Right cardiac atrium (tissue), 5 donors: ENCODE results near the gene RBM23. TPM values are rescaled to one million over a fixed set of nuclear protein-coding genes. Genes with fewer than 3 reads are reported as not detected.
"Not testable (repeated sequence)": the region's sequence is repeated elsewhere in the genome, so short reads cannot be mapped to it uniquely, and the experiment has no call there.

Source experiments
- ATAC-seq, 2 donors: fragments of 200-7000 bp; cut with Tn5 transposase; one replicate each; pipeline versions ENCODE4 v1.8.0 to v1.9.1; 2020; ENCODE audit warnings: moderate library complexity in 2 of 2, mild to moderate bottlenecking in 1 of 2
- DNase-seq, 3 donors: peaks; one replicate each; pipeline ENCODE4 v3.0.0-alpha.2; 2020
- H3K27ac ChIP-seq: one replicate; pipeline ENCODE4 v1.5.1; 2013; ENCODE audit warnings: mild to moderate bottlenecking, low read length, control low read depth, moderate library complexity
- H3K27me3 ChIP-seq: one replicate; pipeline ENCODE4 v1.6.1; 2013; ENCODE audit not compliant: control insufficient read depth, insufficient read depth
- H3K4me1 ChIP-seq: one replicate; pipeline ENCODE4 v1.6.1; 2013; ENCODE audit warnings: low read length; ENCODE audit not compliant: control insufficient read depth, insufficient read depth
- H3K4me3 ChIP-seq: one replicate; pipeline ENCODE4 v1.5.1; 2013; ENCODE audit warnings: low read length, control low read depth
- H3K9me3 ChIP-seq: one replicate; pipeline ENCODE4 v1.6.1; 2013; ENCODE audit warnings: low read length; ENCODE audit not compliant: control insufficient read depth
- WGBS: extraction: QIAGEN DNeasy Blood & Tissue Kit; methylation state at CpG from one replicate; pipeline ENCODE4 v1.1.7; 2013; 5-methylcytosine and 5-hydroxymethylcytosine counted together
- intact Hi-C, 4 donors: fragments of 100-400 bp; cut with DNase I; formaldehyde crosslinking; loops; one replicate each; pipeline versions ENCODE4 v1.11.0 to v1.14.0; 2022 to 2023
- long read RNA-seq, 4 donors: library from polyadenylated mRNA; unstranded; transcript quantifications; one replicate each; pipeline ENCODE4 v2.0.0, GENCODE V29; 2020 to 2021
- polyA plus RNA-seq: library from polyadenylated mRNA; stranded (reverse); fragments of 200-250 nt; gene quantifications from one replicate; pipeline ENCODE4 v1.2.3, GENCODE V29; 2013
- total RNA-seq, 4 donors: library from RNA; stranded (reverse); fragmentation: NEBNext Ultra II Directional; extraction: Animal tissue kit (Norgen Biotek cat#: 25700); gene quantifications; one replicate each; pipeline ENCODE4 v1.2.1, GENCODE V29; 2021
- donor health status: healthy with polysubstance abuse.
- donor health status: DM: no; HTN: yes; CAD: no.
- donor health status: DM: no; HTN: no; CAD: no.
- donor health status: DM: no; HTN: yes; CAD: no; lungs with severe emphysema.
- donor health status: DM: yes; HTN: yes; CAD: no.

RBM23 gene
- 10 to 100 TPM; 56.0 to 66.3 (median 61.6) TPM for total RNA-seq
- 26.0 TPM for polyA plus RNA-seq
- long read RNA-seq, donor 1, full-length matches to known transcripts, result 58 of 80 reads
- long read RNA-seq, donor 1, partial matches to known transcripts, result 4 of 80 reads
- long read RNA-seq, donor 1, other reads (novel, unspliced or antisense), result 18 of 80 reads
- long read RNA-seq, donor 2, full-length matches to known transcripts, result 31 of 43 reads
- long read RNA-seq, donor 2, partial matches to known transcripts, result 2 of 43 reads
- long read RNA-seq, donor 2, other reads (novel, unspliced or antisense), result 10 of 43 reads
- long read RNA-seq, donor 3, full-length matches to known transcripts, result 121 of 188 reads
- long read RNA-seq, donor 3, partial matches to known transcripts, result 14 of 188 reads
- long read RNA-seq, donor 3, other reads (novel, unspliced or antisense), result 53 of 188 reads
- long read RNA-seq, donor 4, full-length matches to known transcripts, result 33 of 50 reads
- long read RNA-seq, donor 4, partial matches to known transcripts, result 4 of 50 reads
- long read RNA-seq, donor 4, other reads (novel, unspliced or antisense), result 13 of 50 reads

DNA sequence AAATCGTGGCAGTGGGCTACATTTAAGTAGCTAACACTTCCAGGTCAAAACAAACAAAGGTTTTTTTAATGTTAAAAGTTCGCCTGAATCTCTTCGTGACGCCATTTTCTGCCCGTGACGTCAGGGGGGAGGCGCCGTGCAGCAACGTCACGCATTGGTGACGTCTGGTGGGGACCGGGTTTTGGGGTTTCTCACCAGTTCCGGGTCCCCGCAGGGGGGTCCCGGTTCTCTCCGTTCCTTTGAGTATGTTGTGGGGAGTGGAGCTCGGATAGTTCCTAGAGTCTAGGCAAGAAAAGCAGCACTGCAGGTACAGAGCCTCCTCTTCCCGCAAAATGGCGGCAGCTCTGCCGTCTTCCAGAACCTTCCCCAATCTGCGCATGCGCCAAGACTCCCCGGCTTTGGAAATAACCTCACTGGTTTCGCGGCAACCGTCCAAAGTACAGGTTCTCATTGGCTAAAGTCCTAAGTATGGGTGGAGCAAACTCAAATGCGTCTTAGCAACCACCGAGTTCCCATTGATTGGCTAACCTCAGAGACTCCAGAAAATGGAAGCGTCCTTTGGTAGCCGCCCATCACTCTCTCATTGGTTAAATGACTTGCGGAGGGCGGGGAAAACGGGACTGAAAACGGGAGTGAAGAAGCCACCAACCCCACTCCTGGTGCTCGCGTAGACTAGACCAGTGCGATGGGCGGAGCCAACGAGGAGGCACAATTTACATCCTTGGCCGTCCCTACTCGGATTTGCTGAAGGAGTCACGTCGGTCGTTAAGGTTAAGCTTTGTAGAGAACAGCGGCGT lies at the start of gene RBM23:
TSS of gene RBM23 (minus strand) at position 346 of the 797 bp plus-strand sequence.
- DNase-seq, result peak; percentile 100
- under 1% methylated on average over 46 of the region's 46 CpGs for WGBS
- Histone ChIP-seq H3K27ac (peak within 1 kb of the TSS; percentile 98), H3K9me3 (no peaks in the 10 kb centered on the region), H3K4me1 (peaks cover 6% of the 10 kb centered on the region), H3K4me3 (peak within 1 kb of the TSS; percentile 93), H3K27me3 (no peaks in the 10 kb centered on the region)
- ATAC-seq, result peak; percentile 95 to 96
- intact Hi-C loops, result no loop called here

- H3K4me3 ChIP-seq, result no peak overlapping the region
- intact Hi-C loops, result no loop called here
- H3K9me3 ChIP-seq, result no peaks in the 10 kb centered on the region
- H3K27ac ChIP-seq, result no peak overlapping the region
- H3K27me3 ChIP-seq, result no peaks in the 10 kb centered on the region
- no peaks in the 10 kb centered on the region for H3K4me1 ChIP-seq
- no peak for ATAC-seq
- DNase-seq, result no peak
- WGBS, result 49% methylated on average over 4 of the region's 4 CpGs
These were observed 47.9 kb upstream of the RBM23 start for GRCh38 chr14:22966783-22967269.

- intact Hi-C loops, result not testable (repeated sequence)
These were observed 47.2 kb upstream of the RBM23 start for GRCh38 chr14:22965916-22966782.

GRCh38 chr14:22962061-22962676 lies 43.2 kb upstream of the RBM23 start:
- DNase-seq (no peak), ATAC-seq (no peak)
- WGBS, result 91% methylated on average over 6 of the region's 6 CpGs
- H3K4me1 ChIP-seq, result no peaks in the 10 kb centered on the region
- intact Hi-C loops, result no loop called here
- no peak overlapping the region for H3K4me3 ChIP-seq
- H3K27me3 ChIP-seq, result no peaks in the 10 kb centered on the region
- no peak overlapping the region for H3K27ac ChIP-seq
- no peaks in the 10 kb centered on the region for H3K9me3 ChIP-seq

More at GRCh38 chr14:22965916-22966782, 47.2 kb upstream of the RBM23 start:
- DNase-seq, H3K9me3 ChIP-seq, H3K27me3 ChIP-seq, H3K4me3 ChIP-seq, H3K4me1 ChIP-seq, H3K27ac ChIP-seq, ATAC-seq: not testable (repeated sequence)
- WGBS, result 64% methylated on average over 15 of the region's 15 CpGs

DNA sequence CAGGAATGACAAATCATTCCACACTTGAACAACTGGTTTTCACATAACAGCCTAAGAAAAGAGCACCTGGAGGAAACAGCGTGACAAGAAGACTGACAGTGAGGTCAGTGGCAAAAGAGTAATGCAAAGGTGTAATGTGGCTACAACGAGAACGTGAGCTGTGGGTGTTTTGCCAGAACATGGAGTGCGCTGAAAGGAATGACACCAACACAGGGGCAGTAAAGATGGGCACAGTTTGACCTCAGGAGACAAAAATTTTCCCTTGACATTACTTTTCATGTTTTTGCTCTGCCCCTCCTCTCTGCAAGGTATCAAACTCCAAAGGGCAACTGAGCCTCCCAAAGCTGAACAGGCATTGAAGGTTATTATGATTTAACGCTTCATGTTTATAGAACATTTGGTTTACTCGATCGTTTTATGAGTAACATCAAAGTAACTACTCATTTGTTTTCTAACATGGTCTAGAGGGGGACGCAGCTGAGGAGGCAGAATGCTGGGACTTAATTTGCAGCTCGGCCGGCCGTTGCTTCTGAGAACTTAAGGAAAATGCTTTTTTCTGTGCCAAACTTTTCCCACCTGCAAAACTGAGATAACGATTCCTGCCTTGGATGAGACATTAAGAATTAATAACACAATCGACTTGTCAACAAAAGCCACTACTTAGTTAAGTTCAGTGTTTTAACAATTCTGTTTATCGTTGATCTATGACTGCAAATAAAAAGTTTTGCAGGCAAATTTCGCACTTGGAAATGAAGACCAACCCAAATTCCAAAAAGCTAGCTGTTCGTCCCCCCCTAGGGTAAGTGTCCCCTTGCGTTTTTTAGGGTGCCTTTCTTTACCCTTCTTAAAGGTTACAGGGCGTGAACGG lies 37.0 kb upstream of the RBM23 start:
- intact Hi-C loops, result no loop called here
- whole genome bisulfite sequencing, result 19% methylated on average over 19 of the region's 19 CpGs

DNA sequence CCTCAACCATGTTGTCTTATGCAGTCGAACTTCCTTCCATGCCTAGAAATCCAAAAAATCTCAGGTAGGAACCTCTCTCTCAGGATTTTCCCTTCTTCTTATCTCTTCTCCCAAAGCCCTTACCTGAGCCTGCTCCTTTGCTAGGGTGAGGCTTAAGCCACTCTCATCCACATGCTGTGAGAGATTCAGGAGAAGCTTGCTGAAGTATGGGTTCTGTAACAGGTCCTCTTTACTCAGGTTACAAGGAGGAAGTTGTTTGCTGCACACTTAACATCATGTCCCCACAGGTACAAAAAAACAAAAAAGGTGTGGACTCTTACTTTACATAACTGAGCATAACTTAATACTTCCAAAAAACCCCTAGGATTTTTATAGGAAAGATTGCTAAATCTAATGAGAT lies 33.5 kb upstream of the RBM23 start:
- no peaks in the 10 kb centered on the region for H3K9me3 ChIP-seq
- WGBS, result 94% methylated on average over 1 of the region's 1 CpG

More for the DNA sequence above, 37.0 kb upstream of the RBM23 start:
- ATAC-seq (no peak), DNase-seq (no peak)
- no peaks in the 10 kb centered on the region for H3K27me3 ChIP-seq
- peak overlapping the region; percentile 85 for H3K4me3 ChIP-seq
- no peaks in the 10 kb centered on the region for H3K9me3 ChIP-seq
- peaks cover 4% of the 10 kb centered on the region for H3K4me1 ChIP-seq
- peak overlapping the region; percentile 98 for H3K27ac ChIP-seq

GRCh38 chr14:22951795-22952194 lies 32.8 kb upstream of the RBM23 start:
- H3K4me3 ChIP-seq, H3K9me3 ChIP-seq, H3K4me1 ChIP-seq, H3K27ac ChIP-seq, DNase-seq, ATAC-seq, H3K27me3 ChIP-seq, intact Hi-C loops: not testable (repeated sequence)
- WGBS, result 89% methylated on average over 8 of the region's 8 CpGs

More for the DNA sequence above, 33.5 kb upstream of the RBM23 start:
- Histone ChIP-seq H3K27ac (no peak overlapping the region), H3K4me1 (peaks cover 4% of the 10 kb centered on the region), H3K4me3 (no peak overlapping the region), H3K27me3 (no peaks in the 10 kb centered on the region)
- no peak for ATAC-seq
- intact Hi-C loops, result no loop called here
- DNase-seq, result no peak

- no peak overlapping the region for H3K27ac ChIP-seq
- no peaks in the 10 kb centered on the region for H3K4me1 ChIP-seq
- H3K27me3 ChIP-seq, result no peaks in the 10 kb centered on the region
- no peaks in the 10 kb centered on the region for H3K9me3 ChIP-seq
- ATAC-seq (no peak), DNase-seq (no peak)
- no peak overlapping the region for H3K4me3 ChIP-seq
- 91% methylated on average over 3 of the region's 3 CpGs for WGBS
- intact Hi-C loops, result no loop called here
These were observed 26.7 kb upstream of the RBM23 start for GRCh38 chr14:22945642-22946041.

DNA sequence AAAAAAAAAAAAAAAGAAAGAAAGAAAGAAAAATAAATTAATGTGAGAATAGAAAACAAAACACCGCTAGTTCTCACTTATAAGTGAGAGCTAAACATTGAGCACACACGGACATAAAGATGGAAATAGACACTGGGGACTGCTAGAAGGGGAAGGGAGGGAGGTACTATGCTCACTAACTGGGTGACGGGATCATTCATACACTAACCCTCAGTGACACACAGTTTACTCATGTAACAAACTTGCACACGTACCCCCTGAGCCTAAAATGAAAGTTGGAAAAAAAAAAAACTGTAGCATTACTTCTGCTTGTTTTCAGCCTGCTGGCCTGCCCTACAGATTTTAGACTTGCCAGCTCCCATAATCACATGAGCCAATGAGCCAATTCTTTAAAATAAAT lies 20.7 kb upstream of the RBM23 start:
- no peaks in the 10 kb centered on the region for H3K27me3 ChIP-seq
- WGBS, result 92% methylated on average over 4 of the region's 4 CpGs

More for the DNA sequence above, 20.7 kb upstream of the RBM23 start:
- Histone ChIP-seq H3K4me1 (no peaks in the 10 kb centered on the region), H3K4me3 (no peak overlapping the region), H3K9me3 (no peaks in the 10 kb centered on the region), H3K27ac (no peak overlapping the region)
- intact Hi-C loops, result no loop called here
- DNase-seq, result no peak
- no peak for ATAC-seq
